GM21367 (cell line): ENCODE measurements around the gene LCP2.
A peak's percentile ranks its signal among the peaks of the same experiment; 100 is the strongest.

Experiments used
- ATAC-seq: cut with Tn5 transposase; IDR thresholded peaks from one replicate; pipeline ENCODE4 v1.9.1; 2021; ENCODE audit not compliant: unreplicated experiment

Gene LCP2

GRCh38 chr5:170297589-170298462 lies at the start of gene LCP2:
Gene LCP2 (minus strand): TSS chr5:170297777. CDS start chr5:170297611, 166 bp downstream.
- ATAC-seq: peak; percentile 29

- ATAC-seq: no peak
Measured at GRCh38 chr5:170347022-170347567, 49.5 kb upstream of the LCP2 start.

- no peak for ATAC-seq
Measured at GRCh38 chr5:170345971-170346370, 48.4 kb upstream of the LCP2 start.

GRCh38 chr5:170343177-170343576 lies 45.6 kb upstream of the LCP2 start:
- no peak for ATAC-seq

GRCh38 chr5:170342153-170342725 lies 44.7 kb upstream of the LCP2 start:
- no peak for ATAC-seq

GRCh38 chr5:170341545-170341944 lies 44.0 kb upstream of the LCP2 start:
- ATAC-seq: no peak

GRCh38 chr5:170339780-170340167 lies 42.2 kb upstream of the LCP2 start:
- ATAC-seq: no peak

- ATAC-seq: peak; percentile 87
Measured at GRCh38 chr5:170338933-170339779, 41.6 kb upstream of the LCP2 start.

- ATAC-seq: no peak
Measured at GRCh38 chr5:170338291-170338690, 40.7 kb upstream of the LCP2 start.

GRCh38 chr5:170337045-170337733 lies 39.6 kb upstream of the LCP2 start:
- no peak for ATAC-seq

GRCh38 chr5:170336065-170336464 lies 38.5 kb upstream of the LCP2 start:
- no peak for ATAC-seq

- ATAC-seq: no peak
Measured at GRCh38 chr5:170334626-170335025, 37.0 kb upstream of the LCP2 start.

GRCh38 chr5:170333161-170333910 lies 35.8 kb upstream of the LCP2 start:
- peak; percentile 43 for ATAC-seq

- ATAC-seq: no peak
Measured at GRCh38 chr5:170332058-170332457, 34.5 kb upstream of the LCP2 start.

- no peak for ATAC-seq
Measured at GRCh38 chr5:170330568-170331054, 33.0 kb upstream of the LCP2 start.

- no peak for ATAC-seq
Measured at GRCh38 chr5:170329524-170329923, 31.9 kb upstream of the LCP2 start.

GRCh38 chr5:170327829-170328228 lies 30.3 kb upstream of the LCP2 start:
- ATAC-seq: no peak

- ATAC-seq: peak; percentile 42
Measured at GRCh38 chr5:170327168-170327567, 29.6 kb upstream of the LCP2 start.

- no peak for ATAC-seq
Measured at GRCh38 chr5:170319301-170319700, 21.7 kb upstream of the LCP2 start.

GRCh38 chr5:170317499-170317898 lies 19.9 kb upstream of the LCP2 start:
- no peak for ATAC-seq
